CD8-positive, alpha-beta memory T cell (primary cell): Measurements from ENCODE around the gene FPR3. TPM values are rescaled to one million over a fixed set of nuclear protein-coding genes. Genes with fewer than 3 reads are reported as not detected.

Experiments
- CTCF ChIA-PET: fragments of 350-600 bp; sonication (Branson Sonifier 250); formaldehyde crosslinking; loops from one replicate; lab custom pipeline; 2021; ENCODE audit warnings: antibody characterized with exemption; lab: Charles Lee
- POLR2A ChIA-PET: fragments of 350-600 bp; sonication (Branson Sonifier 250); formaldehyde crosslinking; loops from one replicate; lab custom pipeline; 2021; ENCODE audit warnings: antibody characterized with exemption; lab: Charles Lee
- DNase-seq, 5 donors: peaks; one replicate each; pipeline versions ENCODE4 v3.0.0 to v3.0.0-alpha.2; 2020 to 2022; ENCODE audit warnings: mixed read lengths in 1 of 5
- H3K27ac ChIP-seq: one replicate; pipeline ENCODE4 v1.7.0; 2013; ENCODE audit warnings: low read depth, mild to moderate bottlenecking, low read length, moderate library complexity
- H3K27me3 ChIP-seq: 2 replicates; pipeline ENCODE4 v1.7.0; 2013; ENCODE audit warnings: low read length, mild to moderate bottlenecking; ENCODE audit not compliant: insufficient read depth, poor library complexity, severe bottlenecking
- H3K36me3 ChIP-seq: 2 replicates; pipeline ENCODE4 v1.7.0; 2013; ENCODE audit warnings: mild to moderate bottlenecking, low read length, moderate library complexity; ENCODE audit not compliant: insufficient read depth
- H3K4me1 ChIP-seq: 2 replicates; pipeline ENCODE4 v1.7.0; 2013; ENCODE audit warnings: mild to moderate bottlenecking, low read length, moderate library complexity; ENCODE audit not compliant: insufficient read depth
- H3K4me3 ChIP-seq: 2 replicates; pipeline ENCODE4 v1.7.0; 2013; ENCODE audit warnings: mild to moderate bottlenecking, low read length
- H3K9me3 ChIP-seq: 2 replicates; pipeline ENCODE4 v1.7.0; 2013; ENCODE audit warnings: mild to moderate bottlenecking, low read length
- H3K27ac Mint-ChIP-seq, 8 donors: one replicate each; pipeline ENCODE4 v1.8.0; 2020 to 2021; ENCODE audit warnings: mixed read lengths in 8 of 8, mild to moderate bottlenecking in 6 of 8, inconsistent platforms in 3 of 8, moderate library complexity in 3 of 8
- H3K27me3 Mint-ChIP-seq, 2 donors: one replicate each; pipeline ENCODE4 v1.8.0; 2020 to 2021; ENCODE audit warnings: mixed read lengths in 2 of 2, mild to moderate bottlenecking in 1 of 2, moderate library complexity in 1 of 2
- H3K36me3 Mint-ChIP-seq, 3 donors: one replicate each; pipeline ENCODE4 v1.8.0; 2020 to 2021; ENCODE audit warnings: mixed read lengths in 3 of 3, inconsistent platforms in 1 of 3, mild to moderate bottlenecking in 1 of 3
- H3K4me1 Mint-ChIP-seq, 3 donors: one replicate each; pipeline ENCODE4 v1.8.0; 2020 to 2021; ENCODE audit warnings: mixed read lengths in 3 of 3, inconsistent platforms in 1 of 3, mild to moderate bottlenecking in 1 of 3
- H3K4me3 Mint-ChIP-seq, 7 donors: one replicate each; pipeline ENCODE4 v1.8.0; 2020 to 2021; ENCODE audit warnings: mixed read lengths in 7 of 7, mild to moderate bottlenecking in 6 of 7, moderate library complexity in 4 of 7, inconsistent platforms in 2 of 7
- H3K9me3 Mint-ChIP-seq, 5 donors: one replicate each; pipeline ENCODE4 v1.8.0; 2020 to 2022; ENCODE audit warnings: mixed read lengths in 5 of 5, mild to moderate bottlenecking in 3 of 5, moderate library complexity in 2 of 5, inconsistent platforms in 1 of 5
- polyA plus RNA-seq: library from polyadenylated mRNA; unstranded; fragments of 300-500 nt; fragmentation: Illumina TruSeq; gene quantifications from one replicate; pipeline ENCODE4 v1.2.3, GENCODE V29; 2021
- total RNA-seq, 2 experiments: library from RNA; stranded (reverse); gene quantifications; one replicate each; pipeline ENCODE4 v1.2.3, GENCODE V29; 2021

Gene FPR3
- total and polyA plus RNA-seq, 3 experiments from 2014 or later, result 1.1 to 1.3 TPM; not detected in 1

- ChIA-PET CTCF (no interaction called here), POLR2A (no interaction called here)
These were observed 2.5 kb downstream of the FPR3 start for GRCh38 chr19:51797480-51797879.

GRCh38 chr19:51798062-51798461 is 3.1 kb downstream of the FPR3 start:
- H3K4me3 Mint-ChIP-seq, result no peak overlapping the region
- no peaks in the 10 kb centered on the region for H3K9me3 ChIP-seq
- peaks cover 0 to 22% (median 11%) of the 10 kb centered on the region in 5 donors for H3K9me3 Mint-ChIP-seq
- H3K27me3 ChIP-seq, result no peaks in the 10 kb centered on the region
- no peaks in the 10 kb centered on the region for H3K36me3 ChIP-seq
- H3K4me3 ChIP-seq, result no peak overlapping the region
- no peak overlapping the region for H3K27ac Mint-ChIP-seq
- ChIA-PET POLR2A (no interaction called here), CTCF (no interaction called here)
- no peak for DNase-seq
- H3K4me1 ChIP-seq, result no peaks in the 10 kb centered on the region
- peaks cover 7 to 22% of the 10 kb centered on the region in 2 donors for H3K27me3 Mint-ChIP-seq
- peaks cover 0 to 1% (median 0%) of the 10 kb centered on the region in 3 donors for H3K36me3 Mint-ChIP-seq
- no peaks in the 10 kb centered on the region for H3K4me1 Mint-ChIP-seq
- peak overlapping the region; percentile 80 for H3K27ac ChIP-seq

More at GRCh38 chr19:51797480-51797879, 2.5 kb downstream of the FPR3 start:
- Mint-ChIP-seq H3K4me1 (no peaks in the 10 kb centered on the region), H3K4me3 (no peak overlapping the region), H3K36me3 (peaks cover 0 to 1% (median 0%) of the 10 kb centered on the region in 3 donors), H3K9me3 (peaks cover 0 to 22% (median 14%) of the 10 kb centered on the region in 5 donors), H3K27me3 (peaks cover 7 to 22% of the 10 kb centered on the region in 2 donors), H3K27ac (no peak overlapping the region)
- H3K4me3 ChIP-seq, result no peak overlapping the region
- H3K27ac ChIP-seq, result no peak overlapping the region
- H3K9me3 ChIP-seq, result no peaks in the 10 kb centered on the region
- no peaks in the 10 kb centered on the region for H3K4me1 ChIP-seq
- no peaks in the 10 kb centered on the region for H3K36me3 ChIP-seq
- no peak for DNase-seq
- H3K27me3 ChIP-seq, result no peaks in the 10 kb centered on the region

GRCh38 chr19:51799034-51799773 is 4.2 kb downstream of the FPR3 start:
- CTCF ChIA-PET, result no interaction called here
- Histone ChIP-seq H3K27me3 (no peaks in the 10 kb centered on the region), H3K4me1 (no peaks in the 10 kb centered on the region), H3K9me3 (no peaks in the 10 kb centered on the region), H3K4me3 (no peak overlapping the region), H3K27ac (peak overlapping the region; percentile 80), H3K36me3 (no peaks in the 10 kb centered on the region)
- Mint-ChIP-seq H3K4me1 (no peaks in the 10 kb centered on the region), H3K27me3 (peaks cover 7 to 22% of the 10 kb centered on the region in 2 donors), H3K4me3 (no peak overlapping the region), H3K27ac (no peak overlapping the region), H3K36me3 (peaks cover 0 to 1% (median 0%) of the 10 kb centered on the region in 3 donors), H3K9me3 (peaks cover 0 to 22% (median 14%) of the 10 kb centered on the region in 5 donors)
- DNase-seq, result no peak
- POLR2A ChIA-PET, result no interaction called here

- CTCF ChIA-PET, result no interaction called here
- no peaks in the 10 kb centered on the region for H3K36me3 Mint-ChIP-seq
- no peak overlapping the region for H3K4me3 Mint-ChIP-seq
- POLR2A ChIA-PET, result no interaction called here
- no peak overlapping the region for H3K4me3 ChIP-seq
- H3K9me3 ChIP-seq, result no peaks in the 10 kb centered on the region
- no peaks in the 10 kb centered on the region for H3K4me1 ChIP-seq
- H3K27me3 ChIP-seq, result no peaks in the 10 kb centered on the region
- H3K9me3 Mint-ChIP-seq, result peaks cover 0 to 23% (median 14%) of the 10 kb centered on the region in 5 donors
- no peaks in the 10 kb centered on the region for H3K4me1 Mint-ChIP-seq
- no peaks in the 10 kb centered on the region for H3K36me3 ChIP-seq
- H3K27ac ChIP-seq, result peak overlapping the region; percentile 80
- no peak overlapping the region for H3K27ac Mint-ChIP-seq
- no peak for DNase-seq
- peaks cover 7 to 22% of the 10 kb centered on the region in 2 donors for H3K27me3 Mint-ChIP-seq
These were observed 5.0 kb downstream of the FPR3 start for GRCh38 chr19:51799774-51800472.

- CTCF ChIA-PET, result no interaction called here
- H3K9me3 Mint-ChIP-seq, result peaks cover 0 to 23% (median 14%) of the 10 kb centered on the region in 5 donors
These were observed 5.7 kb downstream of the FPR3 start for GRCh38 chr19:51800473-51801244.

GRCh38 chr19:51802775-51803174 is 7.8 kb downstream of the FPR3 start:
- no peaks in the 10 kb centered on the region for H3K4me1 Mint-ChIP-seq
- Histone ChIP-seq H3K27me3 (no peaks in the 10 kb centered on the region), H3K27ac (no peak overlapping the region), H3K9me3 (no peaks in the 10 kb centered on the region), H3K36me3 (no peaks in the 10 kb centered on the region), H3K4me1 (no peaks in the 10 kb centered on the region), H3K4me3 (no peak overlapping the region)
- ChIA-PET CTCF (no interaction called here), POLR2A (no interaction called here)
- H3K27me3 Mint-ChIP-seq, result peaks cover 0 to 14% of the 10 kb centered on the region in 2 donors
- H3K4me3 Mint-ChIP-seq, result no peak overlapping the region
- H3K9me3 Mint-ChIP-seq, result peaks cover 0 to 18% (median 11%) of the 10 kb centered on the region in 5 donors
- H3K27ac Mint-ChIP-seq, result no peak overlapping the region
- DNase-seq, result no peak
- no peaks in the 10 kb centered on the region for H3K36me3 Mint-ChIP-seq

More at GRCh38 chr19:51800473-51801244, 5.7 kb downstream of the FPR3 start:
- no peaks in the 10 kb centered on the region for H3K4me1 ChIP-seq
- H3K27ac ChIP-seq, result peak overlapping the region; percentile 80
- POLR2A ChIA-PET, result no interaction called here
- peaks cover 7 to 22% of the 10 kb centered on the region in 2 donors for H3K27me3 Mint-ChIP-seq
- no peaks in the 10 kb centered on the region for H3K9me3 ChIP-seq
- H3K27ac Mint-ChIP-seq, result no peak overlapping the region
- no peaks in the 10 kb centered on the region for H3K36me3 ChIP-seq
- H3K4me3 Mint-ChIP-seq, result no peak overlapping the region
- no peak for DNase-seq
- H3K4me3 ChIP-seq, result no peak overlapping the region
- no peaks in the 10 kb centered on the region for H3K4me1 Mint-ChIP-seq
- H3K36me3 Mint-ChIP-seq, result no peaks in the 10 kb centered on the region
- H3K27me3 ChIP-seq, result no peaks in the 10 kb centered on the region

GRCh38 chr19:51803519-51803918 is 8.6 kb downstream of the FPR3 start:
- H3K36me3 ChIP-seq, result no peaks in the 10 kb centered on the region
- no peak overlapping the region for H3K4me3 ChIP-seq
- H3K9me3 ChIP-seq, result no peaks in the 10 kb centered on the region
- H3K27ac ChIP-seq, result peak overlapping the region; percentile 30
- CTCF ChIA-PET, result no interaction called here
- POLR2A ChIA-PET, result no interaction called here
- H3K27me3 ChIP-seq, result no peaks in the 10 kb centered on the region
- Mint-ChIP-seq H3K36me3 (no peaks in the 10 kb centered on the region), H3K4me1 (no peaks in the 10 kb centered on the region), H3K9me3 (peaks cover 0 to 15% (median 12%) of the 10 kb centered on the region in 5 donors), H3K27me3 (peaks cover 0 to 11% of the 10 kb centered on the region in 2 donors), H3K27ac (no peak overlapping the region), H3K4me3 (no peak overlapping the region)
- no peaks in the 10 kb centered on the region for H3K4me1 ChIP-seq
- no peak for DNase-seq
